Measurements from ENCODE around the gene LIN54.

GRCh38 chr4:82934441-82934840 lies 76.2 kb downstream of the LIN54 start:
- TF ChIP-seq, protein P1, sequence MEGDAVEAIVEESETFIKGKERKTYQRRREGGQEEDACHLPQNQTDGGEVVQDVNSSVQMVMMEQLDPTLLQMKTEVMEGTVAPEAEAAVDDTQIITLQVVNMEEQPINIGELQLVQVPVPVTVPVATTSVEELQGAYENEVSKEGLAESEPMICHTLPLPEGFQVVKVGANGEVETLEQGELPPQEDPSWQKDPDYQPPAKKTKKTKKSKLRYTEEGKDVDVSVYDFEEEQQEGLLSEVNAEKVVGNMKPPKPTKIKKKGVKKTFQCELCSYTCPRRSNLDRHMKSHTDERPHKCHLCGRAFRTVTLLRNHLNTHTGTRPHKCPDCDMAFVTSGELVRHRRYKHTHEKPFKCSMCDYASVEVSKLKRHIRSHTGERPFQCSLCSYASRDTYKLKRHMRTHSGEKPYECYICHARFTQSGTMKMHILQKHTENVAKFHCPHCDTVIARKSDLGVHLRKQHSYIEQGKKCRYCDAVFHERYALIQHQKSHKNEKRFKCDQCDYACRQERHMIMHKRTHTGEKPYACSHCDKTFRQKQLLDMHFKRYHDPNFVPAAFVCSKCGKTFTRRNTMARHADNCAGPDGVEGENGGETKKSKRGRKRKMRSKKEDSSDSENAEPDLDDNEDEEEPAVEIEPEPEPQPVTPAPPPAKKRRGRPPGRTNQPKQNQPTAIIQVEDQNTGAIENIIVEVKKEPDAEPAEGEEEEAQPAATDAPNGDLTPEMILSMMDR (IDR thresholded peaks at IDR 0.05) = no peak
- no peak for TF ChIP-seq POLR2A (IDR thresholded peaks at IDR 0.05)
